Panc1 (cell line): Measurements from ENCODE around the gene BCAS3. TPM values are rescaled to one million over a fixed set of nuclear protein-coding genes. Genes with fewer than 3 reads are reported as not detected.

Source experiments
- ATAC-seq: fragments of 200-7000 bp; cut with Tn5 transposase; 2 replicates; pipeline ENCODE4 v1.9.1; 2020; ENCODE audit warnings: mild to moderate bottlenecking, moderate library complexity
- BruUV-seq: library from RNA; stranded (reverse); fragments of 400-500 nt; replicated peaks from 2 replicates; lab custom pipeline; 2021; lab: Mats Ljungman, UMichigan
- CTCF ChIA-PET: fragments of 300-600 bp; sonication (Branson Sonifier 250); formaldehyde crosslinking; loops from one replicate; lab custom pipeline; 2022; ENCODE audit warnings: antibody characterized with exemption; lab: Charles Lee
- POLR2A ChIA-PET: fragments of 300-600 bp; sonication (Branson Sonifier 250); formaldehyde crosslinking; loops from one replicate; lab custom pipeline; 2022; ENCODE audit warnings: antibody characterized with exemption; lab: Charles Lee
- DNase-seq: peaks from one replicate; pipeline ENCODE4 v3.0.0-alpha.2; 2010; ENCODE audit warnings: low read depth, low spot score
- H3K27ac ChIP-seq: 2 replicates; pipeline ENCODE4 v1.5.1; 2011; ENCODE audit warnings: mild to moderate bottlenecking, low read length, inconsistent platforms
- H3K27me3 ChIP-seq: fragments of 200-500 bp; sonication (Bioruptor generic); 2 replicates; pipeline ENCODE4 v1.6.0; 2014; ENCODE audit warnings: low read length, inconsistent platforms; ENCODE audit not compliant: control insufficient read depth, insufficient read depth
- H3K36me3 ChIP-seq: fragments of 200-500 bp; sonication (Bioruptor generic); 2 replicates; pipeline ENCODE4 v1.5.1; 2014; ENCODE audit warnings: inconsistent platforms, mild to moderate bottlenecking, low read length, moderate library complexity; ENCODE audit not compliant: control insufficient read depth, insufficient read depth
- H3K4me1 ChIP-seq: 2 replicates; pipeline ENCODE4 v1.5.1; 2011; ENCODE audit warnings: inconsistent platforms, mild to moderate bottlenecking, low read length, moderate library complexity; ENCODE audit not compliant: control insufficient read depth, insufficient read depth
- H3K4me3 ChIP-seq, 2 experiments: 2 replicates each; pipeline ENCODE4 v1.5.1; 2011 to 2012; ENCODE audit warnings: low read depth in 2 of 2, low read length in 2 of 2, mild to moderate bottlenecking in 2 of 2, inconsistent platforms in 1 of 2, moderate library complexity in 1 of 2
- H3K9me3 ChIP-seq: fragments of 200-500 bp; sonication (Bioruptor generic); 2 replicates; pipeline ENCODE4 v1.5.1; 2014; ENCODE audit warnings: low read depth, mild to moderate bottlenecking, inconsistent platforms, low read length, moderate library complexity; ENCODE audit not compliant: control insufficient read depth, insufficient read depth
- POLR2AphosphoS5 ChIP-seq: IDR thresholded peaks from 2 replicates; pipeline ENCODE4 v1.6.1; 2012; ENCODE audit warnings: mild to moderate bottlenecking, low read depth, low read length, moderate library complexity
- SIN3A ChIP-seq: IDR thresholded peaks from 2 replicates; pipeline ENCODE4 v1.6.1; 2012; ENCODE audit warnings: low read depth, mild to moderate bottlenecking, low read length, moderate library complexity, borderline replicate concordance; ENCODE audit not compliant: insufficient read depth
- TCF7L2 ChIP-seq: IDR thresholded peaks from 2 replicates; pipeline ENCODE4 v1.6.1; 2011; ENCODE audit warnings: mild to moderate bottlenecking, low read depth, low read length, inconsistent platforms
- in situ Hi-C: cut with HindIII; loops from 2 replicates; pipeline ENCODE4 v1.10.0; 2016; ENCODE audit warnings: low sequenced_read_pairs, low pct_unique_long_range_greater_than_20kb
- intact Hi-C: fragments of 100-400 bp; cut with micrococcal nuclease; formaldehyde crosslinking; loops from one replicate; pipeline ENCODE4 v1.10.0; 2022; ENCODE audit not compliant: unreplicated experiment
- total RNA-seq: library from RNA; stranded (reverse); gene quantifications from one replicate; pipeline ENCODE4 v1.2.1, GENCODE V29; 2021; ENCODE audit not compliant: unreplicated experiment
- TF ChIP-seq, protein P1 (sequence below), 2 experiments: IDR thresholded peaks; 2 replicates each; pipeline ENCODE4 v1.6.1; 2011 to 2012; ENCODE audit warnings: low read depth in 2 of 2, control low read depth in 1 of 2, low read length in 1 of 2, mild to moderate bottlenecking in 1 of 2, moderate library complexity in 1 of 2; ENCODE audit not compliant: insufficient read depth in 1 of 2
- TF ChIP-seq, protein P2 (sequence below): fragments of 450-650 bp; IDR thresholded peaks from 2 replicates; pipeline ENCODE4 v1.5.1; 2017; ENCODE audit warnings: mild to moderate bottlenecking

Gene BCAS3
- total RNA-seq, 1 experiment from 2014 or later: 9.3 TPM

DNA sequence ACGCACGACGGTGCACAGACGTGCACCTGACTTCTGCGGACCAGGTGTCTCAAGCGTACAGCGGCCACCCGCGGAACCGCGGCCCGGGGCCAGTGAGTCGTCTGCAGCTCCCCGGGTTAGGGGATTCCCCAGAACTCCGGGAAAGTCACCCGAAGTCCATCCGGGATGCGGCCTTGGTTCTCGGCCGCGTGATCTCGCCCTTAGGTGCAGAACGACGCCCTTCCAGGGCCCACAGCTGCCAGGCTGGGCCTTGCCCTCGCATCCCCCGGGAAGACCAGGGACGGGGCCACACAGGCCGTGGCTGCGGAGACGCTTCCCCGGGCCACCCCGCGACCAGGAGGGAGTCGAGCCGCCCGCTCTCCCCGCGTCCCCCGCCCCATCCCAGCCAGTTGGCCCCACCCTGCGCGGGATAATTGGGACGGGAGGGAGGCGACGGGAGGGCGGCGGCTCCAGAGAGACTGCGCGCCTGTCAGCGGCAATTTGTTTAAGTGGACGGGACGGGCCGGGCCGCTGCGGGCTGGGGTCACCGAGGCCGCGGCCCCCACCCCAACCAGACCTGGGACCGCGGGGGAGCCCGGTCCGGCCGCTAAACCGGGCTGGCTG lies 718.4 kb downstream of the BCAS3 start:
- H3K27me3 ChIP-seq: no peaks in the 10 kb centered on the region
- H3K27ac ChIP-seq: no peak overlapping the region
- H3K9me3 ChIP-seq: no peaks in the 10 kb centered on the region
- in situ Hi-C loops: no loop called here
- ChIA-PET CTCF (no interaction called here), POLR2A (no interaction called here)
- intact Hi-C loops: loop anchor here (10.0 kb wide), 1 partner anchor 391 kb away; no protein-coding TSS in a partner anchor
- no peaks in the 10 kb centered on the region for H3K36me3 ChIP-seq
- DNase-seq (no peak), ATAC-seq (no peak)
- TF ChIP-seq TCF7L2 (no peak), POLR2AphosphoS5 (no peak)
- TF ChIP-seq, protein P1, sequence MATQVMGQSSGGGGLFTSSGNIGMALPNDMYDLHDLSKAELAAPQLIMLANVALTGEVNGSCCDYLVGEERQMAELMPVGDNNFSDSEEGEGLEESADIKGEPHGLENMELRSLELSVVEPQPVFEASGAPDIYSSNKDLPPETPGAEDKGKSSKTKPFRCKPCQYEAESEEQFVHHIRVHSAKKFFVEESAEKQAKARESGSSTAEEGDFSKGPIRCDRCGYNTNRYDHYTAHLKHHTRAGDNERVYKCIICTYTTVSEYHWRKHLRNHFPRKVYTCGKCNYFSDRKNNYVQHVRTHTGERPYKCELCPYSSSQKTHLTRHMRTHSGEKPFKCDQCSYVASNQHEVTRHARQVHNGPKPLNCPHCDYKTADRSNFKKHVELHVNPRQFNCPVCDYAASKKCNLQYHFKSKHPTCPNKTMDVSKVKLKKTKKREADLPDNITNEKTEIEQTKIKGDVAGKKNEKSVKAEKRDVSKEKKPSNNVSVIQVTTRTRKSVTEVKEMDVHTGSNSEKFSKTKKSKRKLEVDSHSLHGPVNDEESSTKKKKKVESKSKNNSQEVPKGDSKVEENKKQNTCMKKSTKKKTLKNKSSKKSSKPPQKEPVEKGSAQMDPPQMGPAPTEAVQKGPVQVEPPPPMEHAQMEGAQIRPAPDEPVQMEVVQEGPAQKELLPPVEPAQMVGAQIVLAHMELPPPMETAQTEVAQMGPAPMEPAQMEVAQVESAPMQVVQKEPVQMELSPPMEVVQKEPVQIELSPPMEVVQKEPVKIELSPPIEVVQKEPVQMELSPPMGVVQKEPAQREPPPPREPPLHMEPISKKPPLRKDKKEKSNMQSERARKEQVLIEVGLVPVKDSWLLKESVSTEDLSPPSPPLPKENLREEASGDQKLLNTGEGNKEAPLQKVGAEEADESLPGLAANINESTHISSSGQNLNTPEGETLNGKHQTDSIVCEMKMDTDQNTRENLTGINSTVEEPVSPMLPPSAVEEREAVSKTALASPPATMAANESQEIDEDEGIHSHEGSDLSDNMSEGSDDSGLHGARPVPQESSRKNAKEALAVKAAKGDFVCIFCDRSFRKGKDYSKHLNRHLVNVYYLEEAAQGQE (IDR thresholded peaks at IDR 0.05; ENCODE audit: insufficient read depth in 1 of 2, low read depth in 2 of 2, low read length in 1 of 2): no peak
- peaks cover 24% of the 10 kb centered on the region for H3K4me1 ChIP-seq
- H3K4me3 ChIP-seq: no peak overlapping the region
- BruUV-seq: no TSS peak

DNA sequence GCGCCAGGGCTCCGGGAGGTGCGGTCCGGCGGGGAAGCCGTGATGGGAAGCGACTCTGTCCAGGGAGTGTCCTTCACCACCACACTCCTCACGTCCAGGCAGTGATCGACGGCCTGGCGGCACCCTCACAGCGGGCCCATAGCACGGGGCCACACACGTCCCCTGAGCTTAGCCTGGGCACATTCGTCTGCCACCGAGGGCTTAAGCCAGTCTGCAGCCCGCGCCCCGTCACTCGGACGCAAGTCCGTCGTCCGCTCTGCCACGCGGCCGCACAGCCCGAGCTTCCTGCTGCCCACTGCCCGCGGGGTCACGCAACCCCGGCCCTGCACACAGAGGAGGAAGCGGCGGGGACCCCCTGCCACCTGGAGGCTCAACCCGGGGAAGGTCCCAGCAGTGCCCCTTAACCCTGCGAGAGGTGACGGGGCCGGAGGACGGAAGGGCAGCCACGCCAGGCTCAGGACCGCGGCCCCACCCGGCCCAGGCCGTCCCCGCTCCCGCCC lies 719.0 kb downstream of the BCAS3 start:
- BruUV-seq: no TSS peak
- Histone ChIP-seq H3K4me3 (peak overlapping the region in 1 of 2 experiments; percentile 4; a peak in 1 of 4 replicates), H3K4me1 (peaks cover 24% of the 10 kb centered on the region), H3K9me3 (no peaks in the 10 kb centered on the region), H3K27me3 (no peaks in the 10 kb centered on the region), H3K27ac (no peak overlapping the region), H3K36me3 (no peaks in the 10 kb centered on the region)
- TF ChIP-seq, protein P1 (IDR thresholded peaks at IDR 0.05; ENCODE audit: insufficient read depth in 1 of 2, low read depth in 2 of 2, low read length in 1 of 2): no peak
- TF ChIP-seq SIN3A (no peak), POLR2AphosphoS5 (no peak), TCF7L2 (no peak)
- TF ChIP-seq, protein P2, sequence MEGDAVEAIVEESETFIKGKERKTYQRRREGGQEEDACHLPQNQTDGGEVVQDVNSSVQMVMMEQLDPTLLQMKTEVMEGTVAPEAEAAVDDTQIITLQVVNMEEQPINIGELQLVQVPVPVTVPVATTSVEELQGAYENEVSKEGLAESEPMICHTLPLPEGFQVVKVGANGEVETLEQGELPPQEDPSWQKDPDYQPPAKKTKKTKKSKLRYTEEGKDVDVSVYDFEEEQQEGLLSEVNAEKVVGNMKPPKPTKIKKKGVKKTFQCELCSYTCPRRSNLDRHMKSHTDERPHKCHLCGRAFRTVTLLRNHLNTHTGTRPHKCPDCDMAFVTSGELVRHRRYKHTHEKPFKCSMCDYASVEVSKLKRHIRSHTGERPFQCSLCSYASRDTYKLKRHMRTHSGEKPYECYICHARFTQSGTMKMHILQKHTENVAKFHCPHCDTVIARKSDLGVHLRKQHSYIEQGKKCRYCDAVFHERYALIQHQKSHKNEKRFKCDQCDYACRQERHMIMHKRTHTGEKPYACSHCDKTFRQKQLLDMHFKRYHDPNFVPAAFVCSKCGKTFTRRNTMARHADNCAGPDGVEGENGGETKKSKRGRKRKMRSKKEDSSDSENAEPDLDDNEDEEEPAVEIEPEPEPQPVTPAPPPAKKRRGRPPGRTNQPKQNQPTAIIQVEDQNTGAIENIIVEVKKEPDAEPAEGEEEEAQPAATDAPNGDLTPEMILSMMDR: no peak
- in situ Hi-C loops: no loop called here
- ATAC-seq (no peak), DNase-seq (no peak)
- intact Hi-C loops: loop anchor here (10.0 kb wide), 1 partner anchor 392 kb away; no protein-coding TSS in a partner anchor
- POLR2A ChIA-PET: no interaction called here
- CTCF ChIA-PET: no interaction called here
